Left renal cortex interstitium (tissue), 4 donors: ENCODE data around the gene TP53BP2. TPM values are rescaled to one million over a fixed set of nuclear protein-coding genes. Genes with fewer than 3 reads are reported as not detected.
A peak's percentile ranks its signal among the peaks of the same experiment; 100 is the strongest.
"Not testable (repeated sequence)": the region's sequence is repeated elsewhere in the genome, so short reads cannot be mapped to it uniquely, and the experiment has no call there.

ENCODE experiments used
- DNase-seq, 4 donors: peaks; one replicate each; pipeline ENCODE4 v3.0.0-alpha.2; 2013; ENCODE audit warnings: low read depth in 4 of 4, low spot score in 2 of 4, missing footprints in 1 of 4
- polyA plus RNA-seq, 4 donors: library from polyadenylated mRNA; unstranded; fragments of 120-200 nt; gene quantifications; one replicate each; pipeline ENCODE4 v1.2.1, GENCODE V29; 2013; ENCODE audit not compliant: insufficient read length in 4 of 4

TP53BP2 gene
- polyA plus RNA-seq: 10 to 100 TPM; 42.7 to 59.3 (median 50.9) TPM

- DNase-seq: peak; percentile 78 to 84 (median 80)
These were observed at the start of gene TP53BP2 for GRCh38 chr1:223845810-223846682. Gene TP53BP2 (minus strand): TSS chr1:223845947. CDS start chr1:223845680, 267 bp downstream.

- not testable (repeated sequence) for DNase-seq
These were observed 44.7 kb upstream of the TP53BP2 start for GRCh38 chr1:223890494-223890893.

GRCh38 chr1:223889319-223889718 is 43.6 kb upstream of the TP53BP2 start:
- not testable (repeated sequence) for DNase-seq

GRCh38 chr1:223887747-223888418 is 42.1 kb upstream of the TP53BP2 start:
- peak; percentile 73 to 84 (median 79) for DNase-seq

GRCh38 chr1:223886516-223886921 is 40.8 kb upstream of the TP53BP2 start:
- DNase-seq: no peak

DNA sequence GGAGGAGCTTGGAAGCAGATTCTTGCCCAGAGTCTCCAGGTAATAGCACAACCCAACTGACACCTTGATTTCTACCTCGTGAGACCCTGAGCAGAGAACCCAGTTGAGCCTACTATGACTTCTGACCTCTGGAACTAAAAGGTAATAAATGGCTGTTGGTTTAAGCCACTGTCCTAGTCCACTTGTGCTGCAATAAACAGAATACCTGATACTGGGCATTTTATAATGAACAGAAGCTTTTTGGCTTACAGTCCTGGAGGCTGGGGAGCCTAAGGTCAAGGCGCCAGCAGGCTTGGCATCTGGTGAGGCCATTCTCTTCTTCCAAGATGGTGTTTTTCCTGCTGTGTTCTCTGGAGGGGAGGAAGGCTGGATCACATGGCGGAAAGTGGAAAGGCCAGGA is 39.9 kb upstream of the TP53BP2 start:
- no peak for DNase-seq

DNA sequence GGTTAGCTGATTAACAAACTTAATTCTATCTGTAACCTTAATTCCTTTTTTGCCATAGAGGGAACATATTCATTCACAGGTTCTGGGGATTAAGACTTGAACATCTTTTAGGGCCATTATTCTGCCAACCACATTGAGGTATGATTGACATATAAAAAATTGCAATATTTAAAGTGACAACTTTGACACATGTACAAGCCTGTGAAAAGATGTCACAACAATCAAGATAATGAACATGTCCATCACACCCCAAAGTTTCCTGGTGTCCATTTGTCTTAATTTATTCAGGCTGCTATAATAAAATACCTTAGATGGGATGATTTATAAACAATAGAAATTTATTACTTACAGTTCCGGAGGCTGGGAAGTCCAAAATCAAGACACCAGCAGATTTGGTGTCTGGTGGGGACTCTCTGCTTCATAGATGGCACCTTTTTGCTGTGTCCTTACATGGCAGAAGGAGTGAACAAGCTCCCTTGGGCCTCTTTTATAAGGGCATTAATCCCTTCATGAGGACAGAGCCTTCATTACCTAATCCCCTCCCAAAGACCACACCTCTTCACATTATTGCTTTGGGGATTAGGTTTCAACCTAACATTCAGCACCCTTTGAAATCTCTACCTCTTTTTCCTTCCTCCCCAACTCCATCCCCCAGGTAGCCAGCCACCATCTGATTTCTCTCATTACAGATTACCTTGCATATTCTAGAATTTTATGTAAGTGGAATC is 33.0 kb upstream of the TP53BP2 start:
- DNase-seq: no peak

DNA sequence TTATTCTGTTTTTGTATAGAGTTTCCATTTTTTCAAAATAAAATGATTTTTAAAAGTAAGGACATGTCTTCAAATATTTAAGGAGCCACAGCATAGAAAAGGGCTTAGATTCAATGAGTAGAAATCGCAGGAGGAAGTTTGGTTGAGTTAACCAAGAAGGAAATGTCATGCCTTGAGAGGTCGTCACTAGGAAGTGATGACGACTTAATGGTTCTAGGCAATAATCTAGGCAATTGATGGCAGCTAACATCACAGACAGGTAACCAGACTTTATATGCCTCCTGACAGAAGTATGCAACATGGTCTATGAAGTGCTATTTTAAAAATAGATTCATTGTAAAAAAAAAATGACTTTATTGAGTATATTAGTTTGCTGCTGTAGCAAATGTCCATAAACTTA is 32.1 kb upstream of the TP53BP2 start:
- no peak for DNase-seq

DNA sequence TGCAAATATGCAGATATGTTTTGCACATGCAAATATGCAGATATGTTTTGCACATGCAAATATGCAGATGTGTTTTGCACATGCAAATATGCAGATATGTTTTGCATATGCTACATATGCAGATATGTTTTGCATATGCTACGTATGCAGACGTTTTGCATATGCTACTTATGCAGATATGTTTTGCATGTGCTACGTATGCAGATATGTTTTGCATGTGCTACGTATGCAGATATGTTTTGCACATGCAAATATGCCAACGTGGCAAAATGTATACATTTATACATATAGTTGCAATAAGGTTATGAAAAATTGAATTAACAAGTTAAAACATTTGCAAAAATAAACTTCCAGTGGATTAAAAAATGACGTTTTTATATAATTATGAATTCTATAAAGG is 30.8 kb upstream of the TP53BP2 start:
- no peak for DNase-seq

DNA sequence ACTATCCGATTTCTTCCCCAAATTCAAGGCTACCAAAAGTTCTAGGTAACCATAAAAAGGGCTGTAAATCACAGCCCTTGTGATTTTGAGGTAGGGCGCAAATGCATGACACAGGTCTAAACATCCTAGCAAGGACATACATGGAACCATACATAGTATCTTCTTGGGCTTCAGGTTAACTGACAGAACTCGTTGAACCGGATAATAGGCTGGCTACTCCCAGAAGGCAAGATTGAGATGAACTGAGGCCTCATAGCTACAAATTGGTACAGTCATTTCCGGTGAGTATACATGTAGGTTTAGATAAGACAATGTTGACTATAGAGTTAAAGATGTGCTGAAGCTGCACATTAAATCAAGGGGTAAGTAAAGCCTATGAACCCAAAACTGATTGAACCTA is 27.3 kb upstream of the TP53BP2 start:
- DNase-seq: no peak

- no peak for DNase-seq
These were observed 26.7 kb upstream of the TP53BP2 start for GRCh38 chr1:223872308-223872901.

GRCh38 chr1:223870617-223871574 is 25.1 kb upstream of the TP53BP2 start:
- no peak for DNase-seq

DNA sequence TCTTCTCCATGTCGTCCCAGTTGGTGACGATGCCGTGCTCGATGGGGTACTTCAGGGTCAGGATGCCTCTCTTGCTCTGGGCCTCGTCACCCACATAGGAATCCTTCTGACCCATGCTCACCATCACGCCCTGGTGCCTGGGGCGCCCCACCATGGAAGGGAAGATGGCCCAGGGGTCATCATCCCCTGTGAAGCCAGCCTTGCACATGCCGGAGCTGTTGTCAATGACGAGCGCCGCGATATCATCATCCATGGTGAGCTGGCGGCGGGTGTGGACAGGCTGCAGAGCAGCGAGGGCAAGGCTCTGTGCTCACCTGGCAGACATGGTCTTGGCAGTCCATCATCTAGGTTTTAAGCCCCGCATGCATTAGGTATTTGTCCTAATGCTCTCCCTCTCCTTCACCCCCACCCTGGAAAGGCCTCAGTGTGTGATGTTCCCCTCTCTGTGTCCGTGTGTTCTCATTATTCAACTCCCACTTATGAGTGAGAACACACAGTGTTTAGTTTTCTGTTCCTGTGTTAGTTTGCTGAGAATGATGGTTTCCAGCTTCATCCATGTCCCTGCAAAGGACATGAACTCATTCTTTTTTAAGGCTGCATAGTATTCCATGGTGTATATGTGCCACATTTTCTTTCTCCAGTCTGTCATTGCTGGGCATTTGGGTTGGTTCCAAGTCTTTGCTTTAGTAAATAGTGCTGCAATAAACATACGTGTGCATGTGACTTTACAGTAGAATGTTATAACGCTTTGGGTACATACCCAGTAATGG is 19.0 kb upstream of the TP53BP2 start:
- not testable (repeated sequence) for DNase-seq

DNA sequence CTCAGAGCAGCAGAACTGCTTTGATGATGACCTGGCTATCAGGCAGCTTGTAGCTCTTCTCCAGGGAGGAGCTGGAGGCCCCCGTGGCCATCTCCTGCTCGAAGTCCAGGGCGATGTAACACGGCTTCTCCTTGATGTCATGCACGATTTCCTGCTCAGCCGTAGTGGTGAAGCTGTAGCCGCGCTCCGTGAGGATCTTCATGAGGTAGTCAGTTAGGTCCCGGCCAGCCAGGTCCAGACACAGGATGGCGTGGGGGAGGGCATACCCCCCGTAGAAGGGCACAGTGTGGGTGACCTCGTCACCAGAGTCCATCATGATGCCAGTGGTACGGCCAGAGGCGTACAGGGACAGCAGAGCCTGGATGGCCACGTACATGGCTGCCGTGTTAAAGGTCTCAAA is 18.3 kb upstream of the TP53BP2 start:
- no peak for DNase-seq

DNA sequence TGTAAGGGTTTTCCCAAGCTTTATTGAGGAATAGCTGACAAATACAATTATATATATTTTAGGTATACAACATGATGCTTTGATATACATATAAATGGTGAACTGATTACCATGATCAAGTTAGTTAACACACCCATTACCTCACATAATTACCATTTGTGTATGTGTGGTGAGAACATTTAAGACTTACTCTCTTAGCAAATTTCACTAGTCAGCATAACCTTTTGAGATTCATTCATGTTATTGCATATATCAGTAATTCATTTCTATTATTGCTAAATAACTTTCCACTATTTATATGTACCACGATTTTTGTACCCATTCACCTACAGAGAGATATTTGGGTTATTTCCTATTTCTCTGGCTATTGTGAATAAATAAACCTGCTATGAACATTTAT is 16.2 kb upstream of the TP53BP2 start:
- no peak for DNase-seq

GRCh38 chr1:223860051-223860622 is 14.4 kb upstream of the TP53BP2 start:
- no peak for DNase-seq

- DNase-seq: no peak
These were observed 13.3 kb upstream of the TP53BP2 start for GRCh38 chr1:223859058-223859457.

DNA sequence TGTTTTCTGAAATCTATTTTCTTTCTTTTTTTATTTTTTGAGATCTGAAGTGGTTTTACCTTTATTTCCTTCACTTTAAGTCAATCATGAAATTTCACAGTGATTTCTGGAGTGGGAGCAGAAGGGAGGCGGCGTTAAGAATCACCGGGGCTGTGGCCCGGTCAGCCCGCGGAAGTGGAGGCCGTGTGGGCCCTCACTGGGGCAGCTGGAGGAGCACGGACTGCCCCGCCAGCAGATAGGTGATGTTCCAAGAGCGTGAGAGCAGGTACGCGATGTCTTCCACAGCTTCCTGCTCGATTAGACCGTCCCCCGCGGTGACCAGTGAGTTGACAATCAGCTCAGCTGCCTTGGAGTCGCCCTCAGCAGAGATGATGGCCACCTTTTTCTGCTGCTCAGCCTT is 10.6 kb upstream of the TP53BP2 start:
- DNase-seq: no peak

- no peak for DNase-seq
These were observed 8.0 kb upstream of the TP53BP2 start for GRCh38 chr1:223853748-223854147.
